GM12873 (cell line): ENCODE measurements around the gene MRC2.

ENCODE experiments used
- TF ChIP-seq, protein P1 (sequence below): IDR thresholded peaks from 2 replicates; pipeline ENCODE4 v1.5.1; 2012; ENCODE audit warnings: low read depth, mild to moderate bottlenecking, moderate library complexity, low read length, control low read depth; ENCODE audit not compliant: insufficient read depth; ENCODE audit errors: missing control alignments

Gene MRC2

DNA sequence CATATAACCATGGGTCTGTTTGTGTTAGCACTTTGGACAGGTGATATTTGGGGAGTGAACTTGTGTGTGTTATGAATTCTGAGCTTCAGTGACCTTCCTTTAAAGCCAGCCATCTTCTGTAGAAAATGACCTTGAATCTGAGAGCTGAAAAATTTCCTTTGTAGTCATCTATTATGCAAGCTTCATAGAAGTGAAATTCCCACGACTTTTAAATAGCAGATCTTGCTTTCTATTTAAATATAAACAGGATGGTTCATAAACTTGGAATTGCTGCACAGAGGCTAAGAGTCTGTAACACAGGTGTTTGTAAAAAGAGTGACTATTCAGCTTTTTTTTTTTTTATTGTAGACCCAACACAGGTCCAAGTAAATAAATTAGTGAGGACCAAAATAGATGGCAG lies 95.2 kb downstream of the MRC2 start:
- TF ChIP-seq, protein P1, sequence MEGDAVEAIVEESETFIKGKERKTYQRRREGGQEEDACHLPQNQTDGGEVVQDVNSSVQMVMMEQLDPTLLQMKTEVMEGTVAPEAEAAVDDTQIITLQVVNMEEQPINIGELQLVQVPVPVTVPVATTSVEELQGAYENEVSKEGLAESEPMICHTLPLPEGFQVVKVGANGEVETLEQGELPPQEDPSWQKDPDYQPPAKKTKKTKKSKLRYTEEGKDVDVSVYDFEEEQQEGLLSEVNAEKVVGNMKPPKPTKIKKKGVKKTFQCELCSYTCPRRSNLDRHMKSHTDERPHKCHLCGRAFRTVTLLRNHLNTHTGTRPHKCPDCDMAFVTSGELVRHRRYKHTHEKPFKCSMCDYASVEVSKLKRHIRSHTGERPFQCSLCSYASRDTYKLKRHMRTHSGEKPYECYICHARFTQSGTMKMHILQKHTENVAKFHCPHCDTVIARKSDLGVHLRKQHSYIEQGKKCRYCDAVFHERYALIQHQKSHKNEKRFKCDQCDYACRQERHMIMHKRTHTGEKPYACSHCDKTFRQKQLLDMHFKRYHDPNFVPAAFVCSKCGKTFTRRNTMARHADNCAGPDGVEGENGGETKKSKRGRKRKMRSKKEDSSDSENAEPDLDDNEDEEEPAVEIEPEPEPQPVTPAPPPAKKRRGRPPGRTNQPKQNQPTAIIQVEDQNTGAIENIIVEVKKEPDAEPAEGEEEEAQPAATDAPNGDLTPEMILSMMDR: no peak

DNA sequence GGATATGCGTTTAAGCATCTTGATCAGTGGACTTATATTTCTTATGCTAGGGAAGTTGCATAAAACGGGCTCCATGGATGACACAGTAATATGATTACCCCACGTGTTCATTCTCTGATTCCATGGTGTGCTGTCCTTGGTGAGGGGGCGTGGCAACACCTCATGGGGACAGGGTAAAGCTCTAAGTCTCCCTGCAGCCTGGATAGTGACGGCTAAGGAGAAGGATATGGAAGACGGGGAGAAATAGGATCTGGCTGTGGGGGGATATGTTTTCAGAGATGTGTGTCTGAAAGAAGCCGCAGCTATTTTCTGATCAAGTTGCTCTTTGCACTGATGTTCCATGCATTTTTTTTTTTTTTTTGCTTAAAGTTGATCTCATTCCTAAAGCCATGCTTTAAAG lies 96.4 kb downstream of the MRC2 start:
- TF ChIP-seq, protein P1: no peak

- TF ChIP-seq, protein P1: peak; percentile 0
Observed at GRCh38 chr17:62724398-62725146, 97.1 kb downstream of the MRC2 start.

GRCh38 chr17:62725791-62726249 lies 98.3 kb downstream of the MRC2 start:
- TF ChIP-seq, protein P1: no peak

DNA sequence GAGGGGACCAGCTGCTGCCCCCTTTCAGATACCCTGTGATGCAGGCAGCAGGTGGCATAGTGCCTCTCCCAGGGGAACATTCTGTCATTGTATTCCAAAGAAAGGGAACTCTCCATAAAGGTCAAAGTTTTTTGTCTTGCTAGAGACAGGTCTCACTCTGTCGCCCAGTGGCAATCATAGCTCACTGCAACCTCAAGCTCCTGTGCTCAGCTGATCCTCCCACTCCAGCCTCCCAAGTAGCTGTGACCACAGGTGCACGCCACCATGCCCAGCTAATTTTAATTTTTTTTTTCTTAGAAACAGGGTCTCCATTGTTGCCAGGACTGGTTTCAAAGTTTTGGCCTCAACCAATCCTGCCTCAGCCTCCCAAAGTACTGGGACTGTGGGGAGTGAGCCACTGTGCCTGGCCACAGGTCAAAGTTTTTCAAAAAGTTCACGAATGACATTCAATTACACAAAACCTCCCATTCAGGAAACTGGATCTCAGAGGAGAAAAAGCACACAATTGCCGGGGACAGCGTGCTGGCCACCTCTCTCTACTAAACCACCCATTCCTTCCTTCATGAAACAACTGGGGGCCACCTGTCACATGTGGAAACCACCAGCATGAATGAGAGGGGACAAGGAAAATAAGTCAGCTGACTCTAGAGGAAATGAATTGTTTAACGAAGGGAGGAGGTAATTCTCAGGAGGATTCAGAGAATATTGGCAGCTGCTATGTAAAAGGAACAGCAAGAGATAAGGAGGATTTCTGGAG lies 100.6 kb downstream of the MRC2 start:
- TF ChIP-seq, protein P1: peak; percentile 36

DNA sequence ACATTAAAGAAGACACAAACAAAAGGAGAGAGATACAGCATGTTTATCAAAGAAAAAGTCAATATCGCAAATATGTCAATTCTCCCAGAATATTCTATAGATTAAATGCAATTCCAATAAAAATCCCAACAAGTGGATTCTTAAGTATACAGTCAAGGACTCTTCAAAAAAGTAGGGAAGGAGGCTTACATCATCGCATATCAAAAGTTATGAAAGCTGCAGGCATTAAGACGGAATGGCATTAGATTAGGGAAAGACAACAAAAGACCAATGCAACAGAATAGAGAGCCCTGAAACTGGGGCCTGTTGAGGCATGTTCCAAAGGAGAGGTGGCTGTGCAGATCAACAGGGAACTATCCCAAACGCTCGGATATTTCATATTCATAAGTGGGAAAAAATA lies 104.7 kb downstream of the MRC2 start:
- TF ChIP-seq, protein P1: no peak

DNA sequence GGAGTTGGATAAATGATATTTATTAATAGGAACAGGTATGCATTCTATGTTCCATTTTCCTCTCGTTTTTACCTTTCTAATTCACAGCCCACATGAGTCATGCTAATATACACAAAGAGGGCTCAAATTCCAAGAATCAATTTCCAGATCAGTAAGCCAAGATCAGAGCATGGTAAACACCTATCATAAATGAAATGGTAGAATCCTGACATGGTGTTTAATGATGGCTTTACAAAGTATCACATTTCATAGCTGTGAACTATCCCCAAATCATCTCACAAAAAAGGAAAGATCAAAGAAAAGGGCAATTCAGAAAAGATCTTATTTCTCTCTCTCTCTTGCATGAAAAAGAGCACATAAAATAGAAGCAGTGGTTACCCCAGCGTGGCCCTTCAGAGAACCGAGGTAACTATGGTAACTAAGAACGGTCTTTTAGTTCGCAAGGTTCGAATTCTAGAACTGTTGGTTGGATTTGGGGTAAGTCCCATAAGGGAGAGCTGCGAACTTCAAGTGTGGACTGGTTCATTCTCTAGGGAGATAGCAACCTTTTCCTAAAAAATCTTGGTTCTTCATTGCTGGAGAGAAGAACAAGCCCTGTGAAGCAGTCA lies 107.7 kb downstream of the MRC2 start:
- TF ChIP-seq, protein P1: no peak
